ENCODE measurements around the gene KRT72. TPM values are rescaled to one million over a fixed set of nuclear protein-coding genes. Genes with fewer than 3 reads are reported as not detected.

The KRT72 gene
- total and polyA plus RNA-seq, 2 experiments from 2014 or later = not detected

GRCh38 chr12:52645120-52645761, 44.0 kb upstream of the KRT72 start:
- H3K9me2 ChIP-seq (replicated peaks; ENCODE audit: insufficient read depth) = no peaks in the 10 kb centered on the region
- H3K79me2 ChIP-seq = no peaks in the 10 kb centered on the region
- TF ChIP-seq EZH2phosphoT487 (IDR thresholded peaks at IDR 0.05; ENCODE audit: low read depth, severe bottlenecking, unreplicated experiment) (no peak), CTCF (IDR thresholded peaks at IDR 0.05; ENCODE audit: poor library complexity) (no peak), EZH2 (IDR thresholded peaks at IDR 0.05; ENCODE audit: borderline replicate concordance) (no peak)
- H3K4me3 ChIP-seq = no peak overlapping the region
- H3K27me3 ChIP-seq = peaks cover 13% of the 10 kb centered on the region
- no peaks in the 10 kb centered on the region for H3K9me3 ChIP-seq (ENCODE audit: low read depth)
- no peaks in the 10 kb centered on the region for H3K36me3 ChIP-seq (replicated peaks; ENCODE audit: insufficient read depth, low read depth)
- no peak for DNase-seq (ENCODE audit: low spot score)
- 83% methylated on average over 7 of the region's 7 CpGs for WGBS (ENCODE audit: low lambda C conversion rate, missing lambda C conversion rate)
- H3K4me1 ChIP-seq (ENCODE audit: insufficient read depth) = peaks cover 4% of the 10 kb centered on the region
- peak overlapping the region; percentile 75 for H3K27ac ChIP-seq
- no peak overlapping the region for H2AFZ ChIP-seq
- no peaks in the 10 kb centered on the region for H4K20me1 ChIP-seq (ENCODE audit: insufficient read depth, poor library complexity, severe bottlenecking)
- H3K4me2 ChIP-seq = no peak overlapping the region

GRCh38 chr12:52644078-52644415, 42.8 kb upstream of the KRT72 start:
- Histone ChIP-seq H2AFZ (no peak overlapping the region), H3K9me3 (ENCODE audit: low read depth) (no peaks in the 10 kb centered on the region), H3K9me2 (replicated peaks; ENCODE audit: insufficient read depth) (no peaks in the 10 kb centered on the region), H3K4me2 (no peak overlapping the region), H3K4me3 (no peak overlapping the region), H3K36me3 (replicated peaks; ENCODE audit: insufficient read depth, low read depth) (no peaks in the 10 kb centered on the region), H3K27me3 (peaks cover 22% of the 10 kb centered on the region), H3K4me1 (ENCODE audit: insufficient read depth) (peaks cover 4% of the 10 kb centered on the region), H3K27ac (no peak overlapping the region), H3K79me2 (no peaks in the 10 kb centered on the region), H4K20me1 (ENCODE audit: insufficient read depth, poor library complexity, severe bottlenecking) (no peaks in the 10 kb centered on the region)
- no peak for TF ChIP-seq EZH2 (IDR thresholded peaks at IDR 0.05; ENCODE audit: borderline replicate concordance)
- TF ChIP-seq EZH2phosphoT487 (IDR thresholded peaks at IDR 0.05; ENCODE audit: low read depth, severe bottlenecking, unreplicated experiment) = no peak
- no peak for TF ChIP-seq CTCF (IDR thresholded peaks at IDR 0.05; ENCODE audit: poor library complexity)
- no peak for DNase-seq (ENCODE audit: low spot score)
- WGBS (ENCODE audit: low lambda C conversion rate, missing lambda C conversion rate) = 90% methylated on average over 6 of the region's 6 CpGs

- Histone ChIP-seq H3K4me3 (no peak overlapping the region), H3K27ac (no peak overlapping the region), H3K4me1 (ENCODE audit: insufficient read depth) (peaks cover 4% of the 10 kb centered on the region), H3K9me2 (replicated peaks; ENCODE audit: insufficient read depth) (no peaks in the 10 kb centered on the region), H3K36me3 (replicated peaks; ENCODE audit: insufficient read depth, low read depth) (no peaks in the 10 kb centered on the region), H3K9me3 (ENCODE audit: low read depth) (no peaks in the 10 kb centered on the region), H2AFZ (no peak overlapping the region), H3K27me3 (peaks cover 22% of the 10 kb centered on the region), H4K20me1 (ENCODE audit: insufficient read depth, poor library complexity, severe bottlenecking) (no peaks in the 10 kb centered on the region), H3K79me2 (no peaks in the 10 kb centered on the region), H3K4me2 (no peak overlapping the region)
- WGBS (ENCODE audit: low lambda C conversion rate, missing lambda C conversion rate) = 79% methylated on average over 10 of the region's 10 CpGs
- no peak for DNase-seq (ENCODE audit: low spot score)
- TF ChIP-seq CTCF (IDR thresholded peaks at IDR 0.05; ENCODE audit: poor library complexity) = no peak
- TF ChIP-seq EZH2 (IDR thresholded peaks at IDR 0.05; ENCODE audit: borderline replicate concordance) = no peak
- TF ChIP-seq EZH2phosphoT487 (IDR thresholded peaks at IDR 0.05; ENCODE audit: low read depth, severe bottlenecking, unreplicated experiment) = no peak
Measured at GRCh38 chr12:52643233-52644077, 42.2 kb upstream of the KRT72 start.

All from hepatocyte (in vitro differentiated cells).